HG02943 (cell line): ENCODE measurements around the gene MAS1L.

Experiments used
- ATAC-seq: cut with Tn5 transposase; IDR thresholded peaks from one replicate; pipeline ENCODE4 v1.9.1; 2021; ENCODE audit warnings: mild to moderate bottlenecking, low read depth, moderate library complexity; ENCODE audit not compliant: unreplicated experiment

The MAS1L gene

DNA sequence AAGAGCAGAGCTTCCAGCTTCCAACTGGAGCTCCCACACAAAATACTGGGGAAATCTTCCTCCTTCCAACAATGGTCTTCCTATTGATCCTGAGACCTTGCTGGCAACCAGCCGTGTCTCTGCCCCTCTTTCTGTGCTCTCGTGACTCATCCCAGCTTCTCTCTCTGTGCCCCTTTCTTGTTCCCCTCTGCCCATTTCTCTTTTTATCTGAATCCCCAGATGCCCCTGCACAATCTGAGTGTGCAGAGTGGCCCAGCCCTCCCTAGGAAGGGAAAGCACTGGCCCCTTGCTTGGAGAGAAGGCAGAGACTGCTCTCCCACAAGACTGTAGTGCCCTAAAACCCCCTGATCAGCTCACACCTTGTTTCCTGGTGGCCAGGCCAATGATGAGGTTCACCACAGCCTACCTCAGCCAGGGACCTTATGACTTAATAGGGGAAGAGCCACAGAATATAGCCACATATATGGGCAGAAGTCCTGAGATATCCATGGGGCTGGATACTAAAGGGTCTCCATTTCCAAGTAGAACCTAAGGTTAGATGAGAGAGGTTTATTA is 23.1 kb upstream of the MAS1L start:
- no peak for ATAC-seq

DNA sequence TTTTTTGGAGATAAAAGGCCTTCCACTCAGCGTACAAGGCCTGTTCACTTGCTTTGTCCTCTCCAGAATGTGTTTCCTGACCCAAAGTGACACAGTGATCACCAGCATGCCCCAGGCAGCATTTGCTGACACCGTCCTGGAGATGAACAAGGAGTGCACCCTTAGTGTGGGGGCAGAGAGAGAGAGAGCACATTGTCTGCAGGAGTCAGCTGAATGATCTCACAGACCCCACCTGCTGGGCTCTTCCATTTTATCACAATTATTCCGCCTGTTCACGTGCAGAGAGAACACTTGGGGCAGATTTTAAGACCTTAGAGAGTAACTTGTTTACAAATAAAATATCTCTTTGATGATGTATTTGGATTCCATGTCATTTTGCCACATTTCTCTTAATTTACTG is 22.4 kb upstream of the MAS1L start:
- no peak for ATAC-seq

DNA sequence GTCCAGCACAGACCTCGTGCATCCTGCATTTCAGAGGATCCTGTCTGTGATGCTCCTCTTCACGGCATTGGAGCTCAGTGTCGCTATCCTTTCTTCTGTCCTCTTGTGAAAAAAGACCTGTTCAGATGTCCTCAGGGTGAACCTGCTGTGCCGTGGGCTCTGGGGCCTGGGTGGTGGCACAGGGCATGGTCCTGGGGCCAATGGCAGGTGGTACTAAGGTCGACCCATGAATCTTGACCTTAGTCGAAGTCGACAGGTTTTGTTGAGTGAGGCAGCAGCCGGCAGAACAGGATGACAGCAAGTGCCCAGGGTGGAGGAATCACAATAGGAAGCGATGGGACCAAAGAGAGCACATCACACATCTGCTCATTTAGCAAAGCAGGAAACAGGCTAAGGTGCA is 22.0 kb upstream of the MAS1L start:
- ATAC-seq, result no peak

DNA sequence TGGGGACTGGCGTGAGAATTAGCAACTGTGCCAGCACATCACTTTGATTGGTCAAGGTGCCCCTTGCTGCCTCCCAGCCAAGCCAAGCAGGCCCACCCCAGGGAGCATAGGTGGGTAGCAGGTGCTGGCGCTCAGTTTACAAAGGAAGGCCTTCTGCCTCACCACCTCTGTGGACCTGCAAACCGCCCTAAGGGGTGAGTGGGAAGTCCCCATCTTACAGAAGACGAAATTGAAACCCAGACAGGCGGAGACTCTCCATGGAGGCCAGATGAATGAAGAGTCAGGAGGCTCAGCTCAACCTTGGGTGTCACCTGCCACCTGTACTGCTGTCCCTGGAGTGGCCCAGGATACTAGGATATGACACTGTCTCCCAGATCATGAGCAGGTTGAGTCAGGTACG is 21.5 kb upstream of the MAS1L start:
- peak; percentile 71 for ATAC-seq

DNA sequence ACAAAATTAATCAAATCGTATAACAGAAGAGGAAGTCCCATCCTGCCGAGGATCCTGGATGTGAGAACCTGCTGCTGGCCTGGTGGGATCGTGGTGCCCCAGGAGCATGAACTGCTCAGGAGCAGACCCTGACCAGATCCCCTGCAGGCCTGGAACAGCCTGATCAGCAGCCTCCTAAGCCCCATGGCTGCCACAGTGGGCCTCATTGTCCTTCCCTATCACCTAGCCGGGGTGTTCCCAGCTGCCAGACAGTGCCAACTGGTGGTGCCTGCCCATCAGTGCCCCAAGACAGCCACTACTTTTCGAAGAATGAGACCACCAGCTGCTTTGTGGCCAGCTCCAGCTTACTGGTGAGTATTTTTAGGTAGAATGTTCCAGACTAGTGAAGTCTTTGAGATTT is 19.6 kb upstream of the MAS1L start:
- no peak for ATAC-seq

DNA sequence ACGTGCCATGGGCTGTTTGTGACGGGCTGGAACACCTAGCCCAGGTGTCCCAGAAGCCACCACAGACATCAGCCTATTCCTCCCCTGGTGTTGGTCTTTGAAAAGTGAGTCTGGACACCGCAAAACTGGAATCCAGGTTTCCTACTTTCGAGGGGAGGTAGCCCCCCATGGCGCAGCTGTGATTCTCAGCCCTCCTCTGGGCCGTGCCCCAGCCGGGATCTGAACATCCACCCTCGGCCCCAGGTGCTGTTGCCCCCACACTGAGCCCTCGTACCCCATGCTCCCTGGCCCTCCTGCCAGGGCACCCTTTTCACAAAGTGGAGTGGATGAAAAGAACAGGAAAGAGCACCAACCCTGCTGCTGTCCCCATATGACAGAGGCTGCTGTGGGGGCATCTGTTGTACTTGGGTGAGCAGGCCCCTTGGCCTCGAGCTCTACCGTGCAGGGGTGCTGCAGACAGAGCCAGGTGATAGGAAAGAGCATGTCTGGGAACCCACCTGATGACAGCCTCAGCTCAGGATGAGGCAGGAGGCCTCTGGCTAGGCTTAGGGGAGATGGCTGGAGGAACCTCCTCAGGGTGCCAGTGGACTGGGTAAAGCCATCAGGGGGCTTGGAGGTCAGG is 18.8 kb upstream of the MAS1L start:
- no peak for ATAC-seq

DNA sequence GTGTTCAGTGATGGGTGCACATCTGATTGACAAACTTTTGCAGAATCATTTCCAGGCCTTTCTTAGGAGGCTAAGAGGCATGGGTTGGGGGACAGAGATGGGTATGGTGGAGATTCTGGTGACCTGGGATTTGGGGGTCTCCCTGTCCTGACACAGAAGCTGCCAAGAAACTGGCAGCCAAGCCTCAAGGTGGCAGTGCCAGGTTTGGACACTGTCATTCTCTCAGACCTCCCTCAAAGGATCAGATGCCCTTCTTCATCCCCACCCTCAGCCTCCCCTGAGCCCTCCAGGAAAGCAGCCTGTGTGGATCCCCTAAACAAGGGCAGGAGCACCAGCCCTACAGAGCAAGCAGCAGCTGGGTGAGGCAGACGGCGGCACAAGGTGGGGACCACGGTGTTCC is 18.1 kb upstream of the MAS1L start:
- ATAC-seq, result no peak

DNA sequence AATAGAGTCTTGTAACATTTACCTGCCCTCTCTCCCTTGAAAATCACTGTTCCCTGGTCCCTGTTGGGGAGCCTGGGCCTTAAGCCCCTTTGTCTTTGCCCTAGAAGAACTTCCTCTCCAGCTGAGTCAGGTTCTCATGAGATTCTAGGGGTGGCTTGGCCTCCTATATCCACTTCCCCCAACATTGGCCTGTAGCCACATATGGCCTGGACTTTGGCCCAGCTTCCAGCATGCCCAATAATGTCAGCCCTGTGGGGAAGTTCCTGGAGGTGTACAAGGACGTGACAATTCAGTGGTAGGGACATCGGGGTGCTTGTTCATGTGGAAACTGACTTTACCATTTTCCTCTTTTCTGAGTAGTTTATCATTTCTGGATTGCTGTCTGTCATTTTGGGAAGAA is 17.2 kb upstream of the MAS1L start:
- no peak for ATAC-seq

DNA sequence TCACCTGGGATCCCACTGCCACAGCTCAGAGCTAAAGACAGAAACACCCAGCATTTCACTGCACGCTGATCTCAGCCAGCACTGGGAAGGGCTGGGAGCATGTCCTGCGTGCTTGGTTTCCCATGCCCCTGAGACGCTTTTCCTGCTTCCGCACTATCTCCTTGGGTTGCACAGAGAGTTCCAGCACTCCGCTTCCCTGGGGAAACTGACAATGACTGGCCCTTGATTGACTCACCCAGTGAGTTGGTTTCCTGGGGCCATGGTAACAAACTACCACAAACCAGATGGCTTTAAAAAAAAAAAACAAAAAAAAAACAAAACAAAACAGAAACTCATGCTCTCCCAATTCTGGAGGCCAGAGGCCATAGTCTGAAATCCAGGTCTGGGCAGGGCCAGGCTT is 14.8 kb upstream of the MAS1L start:
- no peak for ATAC-seq

DNA sequence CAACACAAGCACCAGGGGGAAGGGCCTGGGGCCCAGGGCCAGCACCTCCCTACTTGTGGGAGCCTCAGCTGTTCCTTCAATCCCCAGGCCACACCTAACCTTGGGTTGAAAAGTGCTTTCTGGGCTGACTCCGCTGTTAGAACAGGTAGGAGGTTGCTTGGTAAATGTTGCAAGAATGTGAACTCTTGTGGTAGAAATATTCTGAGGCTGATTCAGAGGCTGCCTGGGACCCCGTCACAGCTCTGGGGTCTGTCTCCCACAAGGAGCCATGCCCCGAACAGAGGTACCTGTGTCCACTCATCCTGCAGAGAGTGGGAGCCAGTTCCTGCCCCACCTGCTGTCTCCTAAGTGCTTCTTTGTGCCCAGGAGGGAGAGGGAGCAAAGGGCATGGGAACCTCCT is 14.4 kb upstream of the MAS1L start:
- no peak for ATAC-seq

DNA sequence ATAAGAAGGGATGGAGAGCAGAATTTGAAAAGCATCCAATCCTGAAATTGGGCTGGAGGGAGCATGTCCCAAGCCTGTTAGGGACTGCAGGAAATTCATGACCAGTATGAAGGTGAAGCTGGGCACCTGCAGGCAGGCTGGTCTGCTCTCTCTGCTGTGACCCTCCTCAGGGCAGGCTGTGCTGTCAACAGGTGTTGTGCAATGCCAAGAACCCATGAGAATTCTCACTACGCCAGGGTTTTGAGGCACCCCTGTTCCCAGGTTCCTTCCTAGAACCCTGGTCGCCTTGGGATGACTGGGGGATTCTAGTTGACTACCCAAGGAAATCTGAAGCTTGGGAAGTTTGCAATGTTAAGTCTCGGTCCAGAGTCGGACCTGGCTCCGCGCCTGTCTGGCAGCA is 13.3 kb upstream of the MAS1L start:
- no peak for ATAC-seq

DNA sequence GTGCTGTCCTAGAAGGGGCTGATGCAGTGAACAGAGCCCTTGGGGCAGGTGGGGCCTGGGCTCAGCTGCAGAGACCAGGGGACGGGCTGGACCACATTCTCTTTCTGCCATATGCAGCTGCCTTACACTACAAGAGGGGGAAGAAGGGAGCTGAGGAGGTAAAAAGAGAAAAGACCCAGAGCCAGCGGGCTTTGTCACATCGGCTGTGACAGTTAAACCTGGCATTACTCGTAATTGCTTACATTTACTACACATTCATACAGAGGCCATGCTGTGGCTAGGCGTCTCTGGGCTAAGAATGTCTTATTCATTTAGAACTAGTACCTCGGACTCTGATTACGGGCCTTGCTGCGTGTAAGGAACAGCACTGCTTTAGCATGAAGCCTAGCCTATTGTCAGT is 12.8 kb upstream of the MAS1L start:
- ATAC-seq, result no peak

DNA sequence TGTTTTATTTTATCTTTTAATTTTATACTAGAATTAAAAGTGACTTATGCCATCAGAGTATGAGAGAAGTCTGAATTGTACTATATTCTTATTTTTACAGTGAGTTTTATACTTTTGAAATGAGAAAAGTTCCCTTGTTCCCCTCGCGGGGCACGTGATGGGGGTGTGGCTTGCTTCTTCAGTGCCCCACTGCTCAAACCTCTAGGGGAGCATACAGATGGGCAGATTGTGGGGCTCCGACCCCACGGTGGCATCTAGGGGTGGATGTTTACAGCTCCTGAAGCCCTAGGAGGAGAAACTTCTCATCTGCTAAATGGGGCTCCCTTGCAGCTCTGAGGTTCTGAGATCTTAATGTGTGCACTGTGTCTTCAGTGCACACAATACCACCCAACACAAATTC is 11.9 kb upstream of the MAS1L start:
- ATAC-seq, result no peak

DNA sequence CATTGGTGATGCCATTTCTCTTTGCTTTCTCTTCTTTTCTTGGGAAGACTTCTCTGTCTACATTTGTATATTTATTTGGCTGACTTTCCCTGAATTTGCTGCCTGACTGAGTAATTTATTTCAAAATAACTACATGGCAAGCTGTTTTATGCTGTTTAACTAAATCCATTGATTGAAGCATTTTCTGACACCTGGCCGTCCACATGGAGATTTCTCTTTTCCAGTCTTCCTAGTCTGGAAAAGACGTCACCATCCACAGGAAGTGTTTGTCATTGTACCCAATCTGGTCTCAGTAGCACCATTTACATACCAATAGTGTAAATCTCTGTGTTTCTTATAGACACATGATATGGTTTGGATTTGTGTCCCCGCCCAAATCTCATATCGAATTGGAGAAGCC is 9.2 kb upstream of the MAS1L start:
- ATAC-seq, result no peak

DNA sequence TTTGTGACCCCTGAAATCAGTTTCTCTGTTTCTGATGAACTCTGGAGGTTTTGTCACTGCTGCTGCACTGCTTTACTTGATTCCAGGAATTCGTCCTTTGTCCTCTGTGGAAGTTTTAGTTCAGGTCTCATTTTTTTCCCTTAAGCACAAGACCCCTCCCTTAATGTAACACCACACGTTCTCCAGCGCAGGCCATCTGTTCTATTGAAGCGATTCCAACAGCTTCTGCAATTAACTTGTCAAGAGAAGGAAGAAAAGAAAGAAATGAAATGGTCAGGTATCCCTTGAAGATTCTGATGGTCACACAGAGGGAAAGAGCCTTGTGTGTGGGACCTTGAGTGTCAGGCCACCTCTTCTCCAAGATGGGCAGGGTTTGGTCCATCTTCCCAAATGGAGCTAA is 7.8 kb upstream of the MAS1L start:
- no peak for ATAC-seq

DNA sequence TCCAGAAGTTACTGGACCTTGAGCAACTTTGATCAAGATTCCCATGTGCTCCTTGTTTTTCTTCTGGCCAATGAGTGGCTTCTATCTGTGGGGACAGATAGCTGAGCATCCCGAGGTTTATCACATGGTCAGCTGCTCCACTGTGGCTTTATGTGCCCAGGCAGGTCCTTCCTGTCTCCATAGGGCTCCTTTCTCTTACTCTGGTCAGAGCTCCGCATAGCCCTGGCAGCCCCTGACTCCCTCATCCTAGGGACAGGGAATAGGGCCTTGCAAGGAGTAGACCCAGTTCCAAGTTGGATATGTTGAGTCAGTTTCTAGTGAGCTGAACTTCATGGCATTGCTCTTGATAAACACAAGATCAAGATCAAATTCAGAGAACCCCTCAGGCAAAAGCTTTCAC is 6.4 kb upstream of the MAS1L start:
- no peak for ATAC-seq

DNA sequence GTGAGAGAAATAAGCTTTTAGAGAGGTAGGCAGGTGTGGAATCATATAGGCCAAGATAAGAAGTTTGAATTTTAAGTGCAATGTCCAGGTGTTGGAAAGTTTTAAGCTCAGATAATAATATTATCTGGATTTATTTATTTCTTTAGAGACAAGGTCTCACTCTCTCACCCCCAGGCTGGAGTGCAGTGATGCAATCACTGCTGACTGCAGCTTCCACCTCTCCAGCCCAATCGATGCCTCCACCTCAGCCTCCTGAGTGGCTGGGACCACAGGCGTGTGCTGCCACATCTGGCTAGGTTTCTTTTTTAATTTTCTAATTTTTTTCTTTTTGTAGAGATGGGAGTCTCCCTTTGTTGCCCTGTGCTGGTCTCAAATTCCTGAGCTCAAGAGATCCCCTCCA is 5.5 kb upstream of the MAS1L start:
- no peak for ATAC-seq

DNA sequence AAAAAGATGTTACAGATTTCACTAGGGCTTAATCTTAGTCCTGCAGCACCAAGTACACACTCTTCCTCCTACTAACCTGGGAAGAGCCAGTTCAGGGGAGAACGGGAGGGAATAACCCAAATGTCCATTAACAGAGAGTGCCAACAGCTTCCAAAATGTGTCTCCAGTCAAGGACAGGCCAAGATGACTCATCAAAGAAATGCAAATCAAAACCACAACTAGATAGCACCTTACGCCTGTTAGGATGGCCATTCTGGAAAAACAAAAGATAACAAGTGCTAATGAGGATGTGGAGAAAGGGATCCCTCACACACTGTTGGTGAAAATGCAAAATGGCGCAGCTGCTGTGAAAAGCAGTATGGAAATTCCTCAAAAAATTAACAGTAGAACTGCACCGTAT is 3.8 kb upstream of the MAS1L start:
- ATAC-seq, result no peak

DNA sequence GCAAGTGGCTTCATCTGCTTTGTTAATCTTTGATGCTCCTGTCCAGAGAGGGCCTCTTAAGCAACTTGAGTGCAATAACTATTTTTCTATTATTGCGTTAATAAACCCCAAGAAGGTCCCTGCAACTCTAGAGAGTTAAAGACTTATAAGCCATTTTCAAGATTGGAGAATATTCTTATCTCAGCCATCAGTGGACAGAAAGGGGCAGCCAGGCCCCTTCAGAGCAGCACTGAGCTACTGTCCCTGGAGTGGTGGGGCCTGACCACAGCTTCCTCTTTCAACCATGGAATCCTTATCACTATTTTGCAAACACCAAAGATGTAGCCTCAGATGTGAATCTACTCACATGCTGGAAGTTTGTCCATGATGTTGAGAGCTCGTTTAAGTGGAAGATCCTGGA is 2.8 kb upstream of the MAS1L start:
- ATAC-seq, result no peak

DNA sequence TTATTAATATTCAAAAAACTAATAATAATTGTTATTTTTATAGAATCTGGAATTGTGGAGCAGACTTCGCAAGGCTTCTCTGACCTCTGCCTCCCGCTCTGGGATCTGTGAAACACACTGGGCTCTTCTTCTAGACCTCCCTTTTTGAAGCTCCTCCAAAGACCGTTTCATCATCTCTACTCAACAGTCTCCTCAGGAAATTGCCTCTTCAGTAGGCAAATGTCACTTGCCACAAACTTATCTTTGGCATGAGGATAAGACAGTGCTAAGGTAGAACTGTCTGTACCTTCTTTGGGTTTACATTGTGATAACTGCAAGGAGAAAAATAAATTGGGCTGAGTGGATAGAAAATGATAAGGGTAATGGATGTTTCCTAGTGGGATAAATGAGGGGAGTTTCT is 2.3 kb upstream of the MAS1L start:
- ATAC-seq, result no peak

DNA sequence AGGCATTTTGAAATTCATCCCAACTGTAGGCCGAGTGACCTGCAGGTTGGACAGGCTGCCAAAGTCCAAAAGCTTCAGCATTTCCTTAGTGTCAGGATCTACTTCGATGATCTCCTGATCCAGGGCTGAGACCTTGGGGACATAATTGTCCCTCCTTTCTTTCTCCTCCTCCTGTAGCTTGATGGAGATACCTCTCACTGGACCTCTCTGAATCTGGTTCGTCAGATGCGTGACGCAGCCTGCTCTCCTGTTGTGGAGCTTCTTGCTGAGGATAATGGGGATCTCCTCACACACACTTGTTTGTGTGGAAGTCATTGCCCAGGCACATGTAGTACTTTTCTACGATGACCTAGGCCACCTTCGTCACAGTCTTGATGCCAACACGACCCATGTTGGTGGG is 1.5 kb upstream of the MAS1L start:
- no peak for ATAC-seq

DNA sequence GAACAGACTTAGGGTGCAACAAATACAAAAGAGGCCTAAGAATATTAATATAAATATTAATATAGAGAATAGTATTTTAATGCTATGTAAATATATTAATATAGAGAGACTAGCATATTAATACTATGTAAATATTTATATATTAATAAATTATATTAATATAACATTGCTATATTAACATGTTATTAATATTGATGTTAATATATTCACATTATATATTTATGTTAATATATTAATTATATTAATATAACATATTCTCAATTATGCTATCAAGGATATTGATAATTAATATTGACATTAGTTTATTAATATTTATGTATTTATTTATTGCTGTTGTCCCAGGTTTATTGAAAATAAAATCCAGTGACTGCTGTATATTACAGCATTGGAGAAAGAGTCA is 1.1 kb upstream of the MAS1L start:
- ATAC-seq, result no peak

DNA sequence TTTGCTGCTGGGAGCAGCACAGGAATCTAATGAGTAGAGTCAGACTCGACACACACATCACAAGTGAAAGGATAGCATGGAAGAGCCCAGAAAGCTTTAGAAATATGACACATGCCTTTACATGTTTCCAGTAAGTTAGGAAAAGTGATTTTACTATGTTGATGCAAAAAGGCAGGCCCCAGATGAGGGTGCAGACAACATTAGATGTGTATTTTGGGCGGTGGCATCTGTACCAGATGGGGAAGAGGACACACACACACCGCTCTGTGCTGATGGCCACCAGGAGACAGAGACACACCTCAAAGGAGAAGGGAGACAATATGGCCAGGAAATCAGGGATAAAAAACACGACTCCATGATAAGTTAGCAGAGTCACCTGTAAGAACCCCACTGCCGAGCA is 625 bp downstream of the MAS1L start:
- no peak for ATAC-seq
